Central memory CD4-positive, alpha-beta T cell (primary cell): ENCODE results near the gene BEST1.

Experiments
- DNase-seq: peaks from one replicate; pipeline ENCODE4 v3.0.0; 2022
- total RNA-seq, 3 experiments: gene quantifications; one replicate each; lab custom pipeline; 2026; lab: John Stamatoyannopoulos, UW

BEST1 gene
- 0.05 to 0.19 (median 0.07) reads per million in 3 experiments for total RNA-seq

DNA sequence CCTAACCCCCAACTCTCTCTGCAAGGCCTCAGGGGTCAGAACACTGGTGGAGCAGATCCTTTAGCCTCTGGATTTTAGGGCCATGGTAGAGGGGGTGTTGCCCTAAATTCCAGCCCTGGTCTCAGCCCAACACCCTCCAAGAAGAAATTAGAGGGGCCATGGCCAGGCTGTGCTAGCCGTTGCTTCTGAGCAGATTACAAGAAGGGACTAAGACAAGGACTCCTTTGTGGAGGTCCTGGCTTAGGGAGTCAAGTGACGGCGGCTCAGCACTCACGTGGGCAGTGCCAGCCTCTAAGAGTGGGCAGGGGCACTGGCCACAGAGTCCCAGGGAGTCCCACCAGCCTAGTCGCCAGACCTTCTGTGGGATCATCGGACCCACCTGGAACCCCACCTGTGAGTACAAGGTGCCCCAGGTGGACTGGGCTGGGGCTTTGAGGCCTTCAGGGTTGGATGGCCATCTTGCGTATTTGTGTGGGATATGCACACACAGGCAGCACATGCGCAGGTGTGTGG lies at the start of gene BEST1:
TSS of gene BEST1 (plus strand) at position 317 of the 513 bp plus-strand sequence. CDS start 1,456 bp downstream, outside the sequence.
- DNase-seq: no peak

DNA sequence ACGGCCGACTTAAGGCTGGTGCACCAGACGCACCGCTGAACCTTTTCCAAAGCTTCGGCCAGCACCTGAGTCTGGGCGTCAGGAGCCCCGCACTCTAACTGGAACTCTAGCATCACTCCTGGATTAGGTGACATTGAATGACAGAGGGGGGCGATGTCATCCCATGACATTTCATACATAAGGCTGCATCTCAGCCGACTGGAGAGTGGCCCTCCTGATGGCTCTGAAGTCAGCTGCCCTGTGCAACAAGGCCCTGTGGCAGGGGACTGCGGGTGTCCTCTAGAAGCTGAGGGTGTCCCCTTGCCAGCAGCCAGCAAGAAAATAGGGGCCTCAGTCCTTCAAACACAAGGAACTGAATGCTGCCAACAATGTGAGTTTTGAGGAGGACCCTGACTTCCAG lies 48.8 kb upstream of the BEST1 start:
- no peak for DNase-seq

DNA sequence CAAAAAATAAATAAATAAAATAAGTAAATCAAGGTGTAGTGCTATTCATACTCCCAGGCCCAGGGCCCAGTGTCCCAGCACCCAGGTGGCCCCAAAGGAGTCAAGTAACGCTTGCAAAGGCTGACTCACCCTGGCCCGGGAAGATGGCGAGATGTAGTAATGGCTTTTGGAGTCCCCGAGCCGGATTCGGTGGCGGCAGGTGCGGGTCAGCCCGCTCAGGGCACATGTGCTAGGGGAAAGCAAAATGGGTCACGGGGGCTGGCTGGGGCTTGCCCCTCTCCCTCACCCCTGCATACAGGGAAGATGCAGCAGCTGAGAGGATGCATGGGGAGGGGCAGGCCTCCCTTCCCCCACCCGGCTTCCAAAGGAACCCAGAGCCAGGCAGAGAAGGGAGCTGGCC lies 47.8 kb upstream of the BEST1 start:
- no peak for DNase-seq

DNA sequence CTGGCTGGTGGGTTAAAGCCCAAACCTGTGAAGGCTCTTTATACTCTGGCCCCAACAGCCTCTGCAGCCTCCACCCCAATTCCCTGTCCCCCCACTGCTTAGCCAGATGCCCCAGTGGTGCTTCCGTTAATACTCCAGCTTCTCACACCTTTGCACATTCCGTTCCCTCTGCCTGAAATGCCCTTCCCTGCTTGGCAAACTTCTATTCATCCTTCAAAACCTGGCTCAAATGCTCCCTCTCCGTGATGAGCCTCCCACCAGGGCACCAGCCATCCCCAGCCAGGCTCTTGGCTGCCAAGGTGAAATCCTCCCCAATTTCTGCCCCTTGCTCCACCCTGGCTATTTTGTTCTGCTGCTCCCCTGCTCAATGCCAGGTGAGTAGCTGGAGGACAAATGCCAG lies 46.3 kb upstream of the BEST1 start:
- DNase-seq: no peak

DNA sequence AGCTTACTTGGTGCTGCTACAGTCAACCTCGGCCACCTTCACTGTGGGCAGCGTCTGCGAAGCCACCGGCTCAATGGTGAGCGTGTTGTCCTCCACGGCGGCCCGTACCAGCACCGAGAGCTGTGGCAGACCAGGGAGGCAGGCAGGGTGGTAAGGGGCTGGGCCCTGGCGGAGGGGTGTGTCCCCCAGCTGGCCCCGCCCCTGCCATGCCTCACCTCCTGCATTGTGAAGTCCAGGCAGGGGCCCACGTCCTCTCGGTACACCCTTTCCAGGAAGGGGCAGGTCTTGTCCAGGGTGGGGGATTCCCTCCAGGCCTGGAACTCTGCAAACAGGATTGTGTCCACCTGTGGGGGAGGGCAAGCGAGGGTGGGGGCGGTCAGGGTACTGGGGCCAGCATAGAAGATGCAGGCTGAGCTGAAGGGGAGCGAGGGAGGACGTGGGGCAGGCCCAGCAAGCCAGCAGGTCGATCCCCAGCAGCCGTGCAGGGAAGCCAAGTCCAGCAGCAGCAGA lies 45.6 kb upstream of the BEST1 start:
- DNase-seq: no peak

DNA sequence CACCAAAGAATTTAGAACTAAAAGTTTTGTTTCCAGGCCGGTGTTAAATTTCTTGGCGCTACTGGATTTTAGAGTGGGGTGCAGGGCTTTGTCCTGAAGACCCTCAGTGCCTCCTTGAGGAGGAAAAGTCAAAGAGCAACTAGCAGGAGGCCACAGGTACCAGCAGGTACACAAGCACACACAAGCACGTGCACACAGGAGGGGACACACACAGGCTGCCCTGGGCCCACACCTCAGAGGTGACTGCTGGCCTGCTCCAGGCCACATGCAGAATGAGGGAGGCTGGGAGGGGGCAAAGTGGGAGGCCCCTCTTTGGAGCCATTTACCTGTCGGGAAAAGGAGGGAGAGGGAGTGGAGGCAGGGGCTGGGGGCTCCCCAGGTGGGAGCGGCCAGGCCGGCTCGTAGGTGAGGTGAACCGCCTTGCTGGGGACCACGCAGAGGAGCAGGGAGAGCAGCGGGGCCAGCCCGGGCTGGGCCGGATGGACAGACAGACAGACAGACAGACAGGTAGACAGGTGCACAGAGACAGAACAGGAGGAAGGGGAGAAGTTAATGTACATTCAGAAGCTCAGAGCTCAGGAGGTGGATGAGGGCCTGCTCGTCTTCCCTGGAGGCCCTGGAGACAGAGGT lies 45.0 kb upstream of the BEST1 start:
- no peak for DNase-seq

DNA sequence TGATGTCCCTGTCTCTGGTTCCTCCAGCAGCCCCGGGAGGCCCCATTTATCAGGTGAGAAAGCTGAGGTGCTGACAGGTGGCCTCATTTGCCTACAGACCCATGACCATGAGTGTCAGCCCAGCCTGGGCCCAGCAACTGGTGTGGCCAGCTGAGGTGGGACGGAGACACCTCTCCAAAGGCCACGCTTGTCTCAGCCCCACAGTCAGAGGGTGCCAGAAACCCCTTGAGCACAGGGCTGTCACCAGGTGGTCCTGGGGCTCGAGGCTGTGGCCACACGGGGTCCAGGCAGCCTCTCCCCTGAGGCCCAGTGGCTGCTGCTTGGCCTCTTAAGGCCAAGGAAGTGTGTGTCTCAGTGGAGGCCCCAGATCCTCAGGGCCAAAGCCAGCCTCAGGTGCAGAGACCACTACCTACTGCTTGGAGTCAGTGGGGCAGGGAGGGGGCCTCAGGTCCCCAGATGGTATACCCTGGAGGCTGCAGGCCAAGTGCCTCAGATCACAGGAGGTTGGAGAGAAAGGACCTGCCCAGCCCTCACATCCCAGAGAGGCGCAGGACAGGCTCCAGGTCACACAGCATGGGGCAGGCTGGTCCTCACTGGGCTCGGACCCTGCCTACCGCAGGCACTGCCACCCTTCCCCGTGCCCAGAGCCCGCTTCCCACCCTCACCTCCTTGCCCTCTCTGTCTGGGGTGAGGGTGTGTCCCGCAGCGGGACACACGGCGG lies 44.2 kb upstream of the BEST1 start:
- no peak for DNase-seq

DNA sequence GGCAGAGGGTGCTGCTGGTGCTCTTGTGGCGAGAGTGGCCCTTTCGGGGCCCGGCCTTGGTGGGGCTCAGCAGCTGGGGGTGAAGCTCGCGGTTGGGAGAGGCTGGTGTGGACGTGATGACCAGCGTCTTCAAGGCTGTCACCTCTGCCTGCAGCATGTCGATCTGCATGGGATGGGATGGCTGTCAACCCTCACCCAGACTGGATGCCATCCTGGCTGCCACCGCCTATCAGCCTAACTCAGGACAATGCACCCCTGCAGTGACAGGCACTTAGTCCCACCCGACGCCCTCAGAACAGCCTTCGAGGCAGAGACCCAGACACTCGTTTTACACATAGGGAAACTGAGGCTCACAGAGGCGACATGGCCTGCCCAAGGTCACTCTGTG lies 43.6 kb upstream of the BEST1 start:
- no peak for DNase-seq

DNA sequence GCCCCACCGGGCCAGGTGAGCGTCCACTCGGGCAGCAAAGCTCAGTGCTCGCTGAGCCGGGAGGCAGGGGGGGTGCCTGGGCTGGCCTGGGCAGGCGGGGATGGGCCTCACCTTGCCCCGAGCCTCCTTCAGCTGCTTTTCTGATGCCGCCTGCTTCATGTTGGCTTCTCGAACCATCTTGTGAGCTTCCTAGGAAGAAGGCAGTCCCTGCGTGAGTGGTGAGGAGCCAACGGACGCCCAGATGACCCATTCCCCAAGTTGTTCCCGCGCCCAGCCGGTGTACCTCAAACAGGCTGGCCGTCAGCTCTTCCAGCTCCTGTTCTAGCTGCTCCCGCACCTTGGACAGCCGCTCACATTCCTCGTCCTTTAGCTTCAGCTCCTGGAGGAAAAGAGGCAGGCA lies 42.9 kb upstream of the BEST1 start:
- no peak for DNase-seq

DNA sequence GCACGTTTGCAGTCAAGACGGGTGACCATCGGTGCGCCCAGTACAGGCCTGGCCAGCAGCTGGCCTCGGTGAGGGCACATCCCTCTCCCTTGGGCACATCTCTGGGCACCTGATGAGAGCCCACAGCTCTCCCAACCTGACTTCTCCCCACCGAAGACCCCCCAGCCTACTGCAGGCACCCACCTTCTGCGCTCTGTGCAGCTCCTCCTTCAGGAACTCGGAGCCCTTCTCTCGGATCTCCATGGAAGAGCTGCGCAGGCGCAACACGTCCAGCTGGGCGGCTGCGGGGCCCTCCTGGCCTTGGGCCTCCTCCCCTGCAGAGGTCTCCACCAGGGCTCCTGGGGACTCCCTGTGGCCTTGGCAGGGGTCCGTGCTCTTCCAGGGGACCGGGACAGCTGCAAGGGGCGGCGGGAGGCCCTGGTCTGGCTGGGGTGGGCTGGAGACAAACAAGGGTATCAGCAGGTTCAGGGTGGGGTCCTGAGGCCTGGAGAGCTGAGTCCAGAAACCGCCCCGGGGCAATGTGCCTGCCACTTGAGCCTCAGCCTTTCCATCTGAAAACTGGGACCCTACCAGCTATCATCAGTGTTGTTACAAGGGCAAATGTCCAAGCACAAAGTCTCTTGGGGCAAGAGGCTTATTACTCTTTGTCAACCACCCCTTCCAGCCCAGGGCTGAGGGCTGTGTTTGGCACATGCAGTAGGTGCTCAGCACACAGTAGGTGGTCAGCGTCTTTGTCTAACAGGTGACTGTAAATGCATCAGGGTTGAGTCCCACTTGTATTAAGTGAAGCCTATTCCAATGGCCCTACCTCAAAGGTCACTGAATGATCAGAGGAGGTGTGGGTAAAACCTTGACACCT lies 42.1 kb upstream of the BEST1 start:
- no peak for DNase-seq

DNA sequence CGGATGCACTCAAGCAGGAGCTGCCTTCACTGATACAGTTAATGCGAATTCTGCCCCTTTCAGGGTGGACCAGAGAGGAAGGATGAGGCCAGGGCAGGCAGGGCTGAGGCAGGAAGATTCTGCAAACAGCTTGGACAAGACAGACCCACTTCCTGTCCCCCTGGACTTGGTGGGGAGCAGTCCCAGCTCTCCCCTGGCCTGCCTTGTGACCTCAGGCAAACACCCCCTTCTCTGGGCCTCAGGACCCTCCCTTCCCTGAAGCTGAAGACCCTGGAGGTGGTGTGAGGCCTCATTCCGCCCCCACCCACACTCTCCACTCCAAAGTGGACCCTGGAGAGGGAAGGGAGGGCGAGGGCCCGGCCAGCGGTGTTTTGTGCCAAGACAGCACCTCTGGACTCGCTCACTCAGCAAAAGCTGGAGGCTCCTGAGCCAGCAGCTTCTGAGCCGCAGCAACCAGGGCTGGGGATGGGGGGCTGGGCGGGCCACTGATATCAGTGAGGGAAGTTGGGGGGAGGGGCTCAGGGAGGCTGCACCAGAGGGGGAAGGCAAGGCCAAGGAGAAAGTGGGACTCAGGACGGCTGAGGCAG lies 41.3 kb upstream of the BEST1 start:
- no peak for DNase-seq

DNA sequence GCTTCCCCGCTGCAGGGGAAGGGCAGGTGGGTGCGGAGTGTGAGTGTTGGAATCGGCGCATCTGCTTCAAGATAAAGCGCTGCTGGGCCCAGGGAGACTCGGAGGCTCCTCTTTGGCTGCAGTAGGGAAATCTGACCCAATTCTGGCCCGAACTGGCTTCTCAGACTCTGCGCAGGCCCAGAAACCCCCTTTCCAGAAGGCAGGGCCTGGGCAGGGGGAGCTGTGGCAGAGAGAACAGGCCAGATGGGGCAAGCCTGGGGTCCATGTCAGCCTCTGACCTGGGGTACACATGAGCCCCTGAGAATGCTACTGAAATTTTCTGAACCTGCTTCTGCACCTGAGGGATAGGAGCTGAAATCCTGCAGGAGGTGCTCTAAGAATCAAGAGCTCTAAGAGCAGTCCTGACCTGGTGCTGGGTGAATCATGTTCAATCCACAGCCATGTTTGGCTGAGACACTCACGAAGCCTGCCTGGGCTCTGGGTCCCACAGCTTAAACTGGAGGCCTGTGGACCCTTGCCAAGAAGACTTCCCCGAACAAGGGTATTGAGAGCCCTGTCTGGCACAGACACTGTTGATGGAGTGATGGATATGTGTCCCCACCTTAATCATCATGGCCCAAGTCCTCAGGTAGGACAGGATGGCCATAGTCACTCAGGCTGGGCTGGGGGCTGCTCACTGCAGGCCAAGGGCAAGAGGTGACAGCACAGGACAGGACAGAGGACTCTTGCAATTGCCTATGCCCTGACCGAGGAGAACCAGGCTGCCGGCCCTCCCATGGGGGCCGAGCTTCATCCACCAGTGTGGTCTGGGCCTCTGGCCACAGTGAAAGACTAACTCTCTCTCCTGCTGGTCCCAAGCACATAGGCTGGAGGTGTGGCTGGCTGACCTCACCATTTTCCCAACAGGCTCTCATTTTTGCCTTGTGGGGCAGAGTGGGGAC lies 39.7 kb upstream of the BEST1 start:
- no peak for DNase-seq

DNA sequence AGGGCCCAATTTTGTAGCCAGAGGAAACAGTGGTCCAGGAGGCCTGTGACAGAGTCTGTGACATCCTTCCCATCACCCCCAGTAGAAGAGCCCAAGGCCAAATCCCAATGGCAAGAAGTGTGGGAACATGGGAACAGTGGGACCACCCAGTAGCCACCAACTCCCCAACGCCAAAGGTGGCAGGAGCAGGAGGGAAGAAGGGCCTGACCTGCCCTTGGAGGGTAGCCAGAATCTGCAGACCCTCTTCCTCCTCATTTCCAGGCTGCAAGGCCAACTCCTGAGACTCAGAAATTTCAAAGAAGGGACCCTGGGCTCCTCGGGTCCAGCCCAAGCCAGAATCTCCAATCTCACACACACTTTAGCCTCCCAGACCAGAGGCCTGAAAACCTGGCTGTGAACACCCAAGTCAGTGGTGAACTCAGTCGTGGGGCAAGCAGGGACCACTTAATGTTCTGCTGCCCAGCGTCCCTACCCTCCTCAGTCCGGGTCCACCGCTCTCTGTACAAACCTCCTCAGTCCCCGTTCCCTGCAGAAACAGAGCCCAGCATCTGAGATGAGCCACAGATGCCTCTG lies 38.9 kb upstream of the BEST1 start:
- no peak for DNase-seq

DNA sequence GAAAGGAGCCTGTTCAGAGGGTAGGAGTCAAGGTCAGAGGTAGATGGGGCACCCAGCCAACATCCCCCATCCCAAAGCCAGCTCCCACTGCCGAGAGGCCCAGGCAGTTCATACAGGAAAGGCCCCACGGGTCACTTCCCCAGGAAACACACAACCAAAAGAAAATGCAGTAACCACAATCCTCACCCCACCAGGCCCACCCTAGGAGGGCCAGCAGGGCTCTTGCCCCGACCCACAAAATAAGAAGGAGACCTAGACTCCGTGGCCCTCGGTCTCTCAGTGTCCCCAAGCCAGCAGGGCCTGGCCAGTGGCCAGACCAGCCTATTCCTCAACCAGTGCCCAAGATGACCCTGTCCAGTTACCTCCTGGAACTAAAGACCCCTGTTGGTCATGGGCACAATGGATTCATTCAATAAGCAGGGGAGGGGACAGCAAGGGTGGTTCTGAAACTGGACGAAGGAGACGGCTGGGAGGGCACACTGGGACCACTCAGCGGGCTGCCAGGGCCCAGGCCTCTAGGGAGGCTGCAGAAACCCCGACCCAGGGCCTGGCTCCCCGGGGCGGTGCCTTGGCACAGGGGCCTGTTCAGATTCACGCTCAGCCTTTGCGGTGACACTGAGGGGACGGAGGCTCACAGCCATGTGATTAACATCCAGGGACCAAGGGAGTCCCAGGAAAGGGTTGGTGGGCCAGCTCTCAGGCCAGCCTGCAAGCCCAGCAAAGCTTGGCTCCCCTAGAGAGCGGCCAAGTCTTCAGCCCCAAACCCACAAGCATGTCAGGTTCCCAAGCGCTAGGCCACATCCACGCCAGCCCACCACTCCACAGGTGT lies 38.2 kb upstream of the BEST1 start:
- no peak for DNase-seq

DNA sequence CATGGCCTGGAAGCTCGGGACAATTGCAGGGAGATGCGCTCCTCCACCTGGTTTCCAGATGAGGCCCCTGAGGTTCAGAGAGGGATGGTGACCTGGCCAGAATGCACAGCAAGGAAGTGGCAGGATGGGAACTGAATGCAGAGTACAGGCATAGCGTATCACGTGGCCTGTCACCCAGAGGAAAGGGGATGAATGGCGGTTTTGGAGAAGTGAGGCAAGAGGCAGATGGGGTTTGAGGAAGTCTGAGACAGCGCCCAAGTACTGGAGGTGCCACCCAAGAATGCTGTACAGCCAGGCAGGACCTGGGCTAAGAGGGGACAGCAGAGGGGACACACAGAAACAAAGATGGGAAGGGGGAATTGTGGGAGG lies 37.6 kb upstream of the BEST1 start:
- DNase-seq: no peak

DNA sequence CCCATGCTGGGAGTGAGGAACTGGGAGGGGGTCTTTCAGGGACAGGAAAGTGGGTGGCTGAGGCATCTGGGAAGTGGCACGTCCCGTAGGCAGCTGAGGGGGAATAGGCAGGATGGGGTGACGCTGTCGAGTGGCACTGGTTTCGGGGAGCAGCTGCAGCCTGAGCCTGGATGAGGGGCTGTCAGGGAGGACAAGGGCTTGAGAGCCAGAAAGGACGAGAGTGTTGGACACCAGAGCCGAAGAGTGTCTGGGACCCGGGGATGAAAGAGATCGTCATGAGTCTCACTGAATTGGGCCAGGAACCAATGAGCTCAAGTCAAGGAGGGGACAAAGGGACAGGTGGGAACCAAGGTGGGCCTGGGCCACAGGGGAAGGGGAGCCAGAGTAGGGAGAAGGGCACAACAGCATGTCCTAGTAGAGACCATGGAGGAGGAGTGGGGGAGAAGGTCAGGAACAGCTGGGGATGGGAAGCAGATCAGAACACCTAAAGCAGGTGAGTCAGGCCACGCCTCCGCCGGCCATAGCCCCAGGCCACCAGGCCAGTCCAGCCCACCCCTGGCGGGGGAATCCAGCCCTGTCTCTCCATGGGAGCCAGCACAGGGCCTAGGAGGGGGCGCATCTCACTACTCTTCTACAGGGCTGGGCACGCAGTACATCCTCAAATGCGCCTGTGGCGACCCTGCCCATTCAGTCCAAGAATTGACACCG lies 37.0 kb upstream of the BEST1 start:
- DNase-seq: no peak

DNA sequence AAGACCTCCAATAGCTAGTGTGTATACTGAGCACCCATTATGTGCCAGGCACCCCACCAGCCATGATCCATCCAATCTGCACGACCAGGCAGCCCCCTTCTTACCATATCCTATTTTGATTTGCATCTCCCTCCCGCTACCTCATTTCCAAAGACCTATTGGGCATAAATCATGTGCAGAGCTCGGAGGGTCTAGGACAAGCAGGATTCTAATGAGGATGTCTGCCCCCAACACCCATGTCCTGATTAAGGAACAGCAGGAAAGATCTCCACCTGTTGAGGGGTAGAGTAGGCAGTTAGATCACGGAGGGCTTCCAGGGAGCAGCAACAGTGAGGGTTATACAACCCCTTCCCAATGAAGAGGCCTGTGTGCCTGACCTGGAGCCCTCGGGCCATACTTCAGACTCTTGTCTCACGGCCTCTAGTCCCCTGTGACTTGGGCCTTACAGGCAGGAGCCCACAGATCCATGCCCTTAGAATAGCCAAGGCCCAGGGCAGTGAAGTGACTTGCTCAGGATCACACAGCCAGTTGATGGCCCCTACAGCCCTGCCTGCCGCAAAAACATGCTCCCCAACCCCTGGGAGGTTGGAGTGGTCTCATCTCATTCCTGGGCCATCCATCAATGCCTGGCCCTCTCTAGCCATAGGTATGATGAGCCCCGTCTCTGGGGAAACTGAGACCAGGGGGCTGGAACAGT lies 36.3 kb upstream of the BEST1 start:
- no peak for DNase-seq

DNA sequence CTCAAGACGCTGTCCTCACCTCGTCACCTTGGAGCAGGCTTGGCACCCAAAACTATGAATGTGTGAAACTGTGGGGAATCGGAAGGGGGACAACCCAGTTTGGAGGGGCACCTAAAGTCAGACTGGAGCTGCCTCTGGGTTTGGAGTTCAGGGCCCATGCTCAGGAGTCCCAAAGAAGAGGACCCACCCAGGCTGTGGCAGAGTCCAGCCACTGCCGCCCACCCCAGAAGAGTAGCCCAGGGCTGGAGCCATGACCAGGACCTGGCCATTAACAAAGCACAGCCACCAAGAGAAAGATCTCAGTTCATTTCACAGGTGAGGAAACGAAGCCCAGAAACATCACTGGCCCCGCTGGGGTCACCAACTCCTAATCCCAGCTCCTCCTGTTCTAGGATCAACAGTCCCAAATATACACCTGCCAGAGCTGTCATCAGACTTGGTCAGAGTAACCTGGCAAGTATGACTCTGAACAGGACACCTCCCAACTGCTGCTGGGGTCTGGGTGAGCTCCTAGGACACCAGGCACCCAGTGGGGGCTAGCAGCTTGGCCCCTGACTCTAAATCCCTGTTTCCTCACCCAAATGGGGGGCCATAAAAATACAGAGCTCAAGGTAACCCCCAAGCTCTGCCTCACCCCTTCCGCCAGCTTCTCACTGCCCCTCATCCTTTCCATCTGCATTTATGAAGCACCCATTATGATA lies 35.5 kb upstream of the BEST1 start:
- no peak for DNase-seq
